ENCODE data around the gene PCNT. TPM values are rescaled to one million over a fixed set of nuclear protein-coding genes. Genes with fewer than 3 reads are reported as not detected.
"Not testable (repeated sequence)": the region's sequence is repeated elsewhere in the genome, so short reads cannot be mapped to it uniquely, and the experiment has no call there.

PCNT gene
- polyA plus RNA-seq, 3 donors = 35.1 to 40.1 (median 35.7) TPM

GRCh38 chr21:46428987-46429710, 105.2 kb downstream of the PCNT start:
- DNase-seq (ENCODE audit: extremely low read depth in 1 of 11, low read depth in 9 of 11, low spot score in 4 of 11) = no peak

GRCh38 chr21:46429754-46430681, 106.1 kb downstream of the PCNT start:
- DNase-seq (ENCODE audit: extremely low read depth in 1 of 11, low read depth in 9 of 11, low spot score in 4 of 11) = no peak

GRCh38 chr21:46431448-46431847, 107.5 kb downstream of the PCNT start:
- no peak for DNase-seq (ENCODE audit: extremely low read depth in 1 of 11, low read depth in 9 of 11, low spot score in 4 of 11)

GRCh38 chr21:46431884-46432488, 108.0 kb downstream of the PCNT start:
- DNase-seq (ENCODE audit: extremely low read depth in 1 of 11, low read depth in 9 of 11, low spot score in 4 of 11) = peak in 2 of 11 donors; percentile 21 to 26

- DNase-seq (ENCODE audit: extremely low read depth in 1 of 11, low read depth in 9 of 11, low spot score in 4 of 11) = not testable (repeated sequence)
These were observed 109.2 kb downstream of the PCNT start for GRCh38 chr21:46433116-46433515.

GRCh38 chr21:46434322-46434958, 110.5 kb downstream of the PCNT start:
- DNase-seq (ENCODE audit: extremely low read depth in 1 of 11, low read depth in 9 of 11, low spot score in 4 of 11) = no peak

- DNase-seq (ENCODE audit: extremely low read depth in 1 of 11, low read depth in 9 of 11, low spot score in 4 of 11) = no peak
These were observed 111.9 kb downstream of the PCNT start for GRCh38 chr21:46435786-46436227.

GRCh38 chr21:46436621-46437020, 112.7 kb downstream of the PCNT start:
- no peak for DNase-seq (ENCODE audit: extremely low read depth in 1 of 11, low read depth in 9 of 11, low spot score in 4 of 11)

GRCh38 chr21:46437096-46437498, 113.1 kb downstream of the PCNT start:
- DNase-seq (ENCODE audit: extremely low read depth in 1 of 11, low read depth in 9 of 11, low spot score in 4 of 11) = no peak

GRCh38 chr21:46437511-46437910, 113.6 kb downstream of the PCNT start:
- DNase-seq (ENCODE audit: extremely low read depth in 1 of 11, low read depth in 9 of 11, low spot score in 4 of 11) = no peak

GRCh38 chr21:46438241-46438640, 114.3 kb downstream of the PCNT start:
- DNase-seq (ENCODE audit: extremely low read depth in 1 of 11, low read depth in 9 of 11, low spot score in 4 of 11) = no peak

GRCh38 chr21:46439906-46440305, 116.0 kb downstream of the PCNT start:
- DNase-seq (ENCODE audit: extremely low read depth in 1 of 11, low read depth in 9 of 11, low spot score in 4 of 11) = no peak

- DNase-seq (ENCODE audit: extremely low read depth in 1 of 11, low read depth in 9 of 11, low spot score in 4 of 11) = no peak
These were observed 117.4 kb downstream of the PCNT start for GRCh38 chr21:46441331-46441730.

GRCh38 chr21:46441961-46442498, 118.1 kb downstream of the PCNT start:
- no peak for DNase-seq (ENCODE audit: extremely low read depth in 1 of 11, low read depth in 9 of 11, low spot score in 4 of 11)

- no peak for DNase-seq (ENCODE audit: extremely low read depth in 1 of 11, low read depth in 9 of 11, low spot score in 4 of 11)
These were observed 119.0 kb downstream of the PCNT start for GRCh38 chr21:46442938-46443337.

- DNase-seq (ENCODE audit: extremely low read depth in 1 of 11, low read depth in 9 of 11, low spot score in 4 of 11) = no peak
These were observed 120.0 kb downstream of the PCNT start for GRCh38 chr21:46443910-46444309.

- DNase-seq (ENCODE audit: extremely low read depth in 1 of 11, low read depth in 9 of 11, low spot score in 4 of 11) = no peak
These were observed 124.2 kb downstream of the PCNT start for GRCh38 chr21:46448108-46448507.

- not testable (repeated sequence) for DNase-seq (ENCODE audit: extremely low read depth in 1 of 11, low read depth in 9 of 11, low spot score in 4 of 11)
These were observed 124.9 kb downstream of the PCNT start for GRCh38 chr21:46448855-46449254.

GRCh38 chr21:46452710-46453109, 128.8 kb downstream of the PCNT start:
- no peak for DNase-seq (ENCODE audit: extremely low read depth in 1 of 11, low read depth in 9 of 11, low spot score in 4 of 11)
